GM12874 (cell line): ENCODE measurements around the gene MAPK7.

Experiments
- TF ChIP-seq, protein P1 (sequence below): IDR thresholded peaks from 2 replicates; pipeline ENCODE4 v1.5.1; 2011; ENCODE audit warnings: low read depth, mild to moderate bottlenecking, control low read depth, low read length, moderate library complexity; ENCODE audit not compliant: insufficient read depth

The MAPK7 gene

DNA sequence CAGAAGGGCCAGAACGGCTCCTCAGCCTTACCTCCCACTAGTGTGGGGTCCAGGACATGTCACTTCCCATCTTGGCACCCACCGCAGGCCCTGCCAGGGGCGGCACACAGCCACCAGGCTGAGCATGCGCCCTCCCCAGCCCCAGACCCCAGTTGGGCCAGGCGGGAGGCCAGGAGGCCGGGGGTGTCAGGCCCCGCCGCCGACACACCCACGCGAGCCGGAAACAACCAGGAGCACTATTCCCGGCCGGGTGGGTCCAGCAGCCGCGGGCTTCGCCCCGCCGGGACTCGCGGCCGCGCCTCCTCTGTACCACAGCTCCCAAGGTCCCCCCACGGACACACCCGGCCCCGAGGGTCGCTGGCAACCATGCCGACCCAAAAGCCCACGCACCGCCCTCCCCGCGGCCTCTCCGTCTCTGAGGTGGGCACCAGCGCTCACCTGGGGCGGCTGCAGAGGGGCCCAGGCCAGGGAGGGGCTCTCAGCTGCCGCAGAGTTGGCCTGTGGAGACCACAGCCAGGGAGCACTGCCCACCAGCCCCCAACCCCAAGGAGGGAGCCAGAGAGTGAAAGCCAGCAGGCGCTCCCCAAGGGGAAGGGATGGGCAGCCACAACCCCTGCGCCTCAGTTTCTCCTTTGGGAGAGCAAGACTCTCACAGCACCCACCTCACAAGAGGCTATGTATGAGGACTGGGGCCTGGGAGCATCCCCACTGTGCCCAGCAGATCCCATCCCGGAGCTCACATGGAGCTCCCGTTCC lies 33.8 kb upstream of the MAPK7 start:
- TF ChIP-seq, protein P1, sequence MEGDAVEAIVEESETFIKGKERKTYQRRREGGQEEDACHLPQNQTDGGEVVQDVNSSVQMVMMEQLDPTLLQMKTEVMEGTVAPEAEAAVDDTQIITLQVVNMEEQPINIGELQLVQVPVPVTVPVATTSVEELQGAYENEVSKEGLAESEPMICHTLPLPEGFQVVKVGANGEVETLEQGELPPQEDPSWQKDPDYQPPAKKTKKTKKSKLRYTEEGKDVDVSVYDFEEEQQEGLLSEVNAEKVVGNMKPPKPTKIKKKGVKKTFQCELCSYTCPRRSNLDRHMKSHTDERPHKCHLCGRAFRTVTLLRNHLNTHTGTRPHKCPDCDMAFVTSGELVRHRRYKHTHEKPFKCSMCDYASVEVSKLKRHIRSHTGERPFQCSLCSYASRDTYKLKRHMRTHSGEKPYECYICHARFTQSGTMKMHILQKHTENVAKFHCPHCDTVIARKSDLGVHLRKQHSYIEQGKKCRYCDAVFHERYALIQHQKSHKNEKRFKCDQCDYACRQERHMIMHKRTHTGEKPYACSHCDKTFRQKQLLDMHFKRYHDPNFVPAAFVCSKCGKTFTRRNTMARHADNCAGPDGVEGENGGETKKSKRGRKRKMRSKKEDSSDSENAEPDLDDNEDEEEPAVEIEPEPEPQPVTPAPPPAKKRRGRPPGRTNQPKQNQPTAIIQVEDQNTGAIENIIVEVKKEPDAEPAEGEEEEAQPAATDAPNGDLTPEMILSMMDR = no peak

DNA sequence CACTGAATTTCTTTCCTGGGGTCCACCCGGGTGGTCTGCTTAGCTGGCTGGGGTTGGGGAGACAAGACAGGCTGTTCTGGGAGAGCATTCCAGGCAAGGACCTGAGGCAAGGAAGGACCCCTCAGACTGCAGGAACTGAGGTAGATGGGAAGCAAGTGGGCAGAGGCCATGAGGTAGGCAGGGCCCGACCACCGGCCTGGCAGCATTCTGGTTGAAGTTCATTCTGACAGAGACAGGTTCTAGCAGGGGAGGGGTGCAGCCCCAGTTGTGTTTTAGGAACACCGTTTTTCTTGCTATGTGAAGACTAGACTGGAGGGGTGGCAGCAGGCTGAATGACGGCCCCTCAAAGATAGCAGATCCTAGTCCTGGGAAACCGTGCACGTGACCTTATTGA lies 33.2 kb upstream of the MAPK7 start:
- TF ChIP-seq, protein P1 = no peak

DNA sequence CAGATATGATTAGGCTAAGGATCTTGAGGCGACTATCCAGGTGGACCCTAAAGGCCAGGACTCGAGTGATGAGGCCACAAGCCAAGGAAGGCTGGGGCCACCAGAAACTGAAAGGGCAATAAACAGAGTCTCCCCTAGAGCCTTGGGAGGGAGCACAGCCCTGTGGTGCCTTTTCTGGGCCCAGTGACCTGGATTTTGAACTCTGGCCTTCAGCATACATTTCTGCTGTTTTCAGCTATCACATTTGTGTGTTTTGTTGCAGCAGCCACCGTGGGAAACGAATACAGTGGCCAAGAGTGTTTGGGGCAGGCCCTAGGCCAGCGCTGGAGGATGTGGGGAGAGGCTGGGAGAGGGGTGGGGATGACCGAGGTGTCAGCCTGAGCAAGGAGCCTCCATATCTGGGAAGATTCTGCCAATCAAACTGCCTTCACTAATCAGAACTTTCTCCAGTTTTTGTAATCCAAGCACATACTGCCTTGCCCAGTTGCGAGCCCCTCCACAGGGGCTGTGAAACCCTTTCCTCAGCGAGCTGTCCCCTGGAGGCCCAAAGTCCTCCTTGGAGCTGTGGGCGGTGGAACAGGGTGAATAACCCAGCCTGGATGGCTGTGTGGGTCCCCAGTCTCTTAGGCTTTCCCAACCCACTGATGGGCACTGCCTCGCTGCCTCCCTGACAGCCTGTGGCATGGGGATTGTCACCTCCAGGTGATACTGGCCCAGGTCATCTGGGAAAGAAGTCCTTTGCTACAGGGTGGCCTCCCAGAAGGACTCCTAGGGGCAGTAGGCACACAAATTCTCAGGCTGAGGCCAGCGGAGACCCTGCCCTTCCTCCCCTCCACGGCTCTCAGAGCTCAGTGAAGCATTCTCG lies 32.6 kb upstream of the MAPK7 start:
- TF ChIP-seq, protein P1 = no peak

DNA sequence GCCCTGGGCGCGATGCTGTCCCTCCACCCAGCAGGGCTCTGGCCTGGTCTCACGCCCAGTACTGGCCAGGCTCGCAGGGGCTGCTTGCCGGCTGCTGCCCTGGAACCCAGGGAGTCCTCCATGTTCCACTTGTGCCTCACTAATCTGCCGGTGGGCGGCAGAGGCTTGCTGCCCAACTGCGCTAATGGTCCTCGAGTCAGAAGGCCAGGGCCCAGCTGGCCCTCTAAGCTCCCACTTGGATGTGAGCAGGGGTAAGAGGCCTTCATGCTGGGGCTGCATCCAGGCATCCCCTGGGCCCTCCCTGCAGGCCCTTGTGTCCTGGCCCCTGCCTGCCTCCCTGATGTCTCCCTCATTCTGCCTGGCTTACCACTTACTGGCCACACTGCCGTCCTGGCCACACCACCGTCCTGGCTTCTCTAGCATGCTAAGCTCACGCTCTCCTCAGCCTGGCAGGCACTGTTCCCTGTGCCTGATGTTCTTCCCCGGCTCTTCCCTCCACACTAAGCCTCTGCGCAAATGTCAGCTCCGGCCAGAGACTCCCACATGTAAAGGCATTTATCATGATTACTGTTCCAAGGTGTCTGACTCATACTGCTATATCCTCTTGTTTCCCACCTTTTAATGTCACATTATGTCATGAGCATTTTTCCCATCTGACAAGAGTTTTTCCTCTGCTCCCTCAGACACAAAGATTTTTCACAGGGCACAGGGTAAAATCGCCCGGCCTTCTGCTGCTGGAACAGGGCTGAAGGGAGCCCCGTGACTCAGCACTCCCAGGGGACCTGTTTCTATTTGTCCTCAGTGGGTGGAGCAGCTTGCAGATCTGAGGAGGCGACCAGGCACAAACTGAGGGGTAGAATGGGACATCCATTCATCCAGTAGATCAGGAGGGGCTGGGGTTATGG lies 31.7 kb upstream of the MAPK7 start:
- TF ChIP-seq, protein P1 = no peak

DNA sequence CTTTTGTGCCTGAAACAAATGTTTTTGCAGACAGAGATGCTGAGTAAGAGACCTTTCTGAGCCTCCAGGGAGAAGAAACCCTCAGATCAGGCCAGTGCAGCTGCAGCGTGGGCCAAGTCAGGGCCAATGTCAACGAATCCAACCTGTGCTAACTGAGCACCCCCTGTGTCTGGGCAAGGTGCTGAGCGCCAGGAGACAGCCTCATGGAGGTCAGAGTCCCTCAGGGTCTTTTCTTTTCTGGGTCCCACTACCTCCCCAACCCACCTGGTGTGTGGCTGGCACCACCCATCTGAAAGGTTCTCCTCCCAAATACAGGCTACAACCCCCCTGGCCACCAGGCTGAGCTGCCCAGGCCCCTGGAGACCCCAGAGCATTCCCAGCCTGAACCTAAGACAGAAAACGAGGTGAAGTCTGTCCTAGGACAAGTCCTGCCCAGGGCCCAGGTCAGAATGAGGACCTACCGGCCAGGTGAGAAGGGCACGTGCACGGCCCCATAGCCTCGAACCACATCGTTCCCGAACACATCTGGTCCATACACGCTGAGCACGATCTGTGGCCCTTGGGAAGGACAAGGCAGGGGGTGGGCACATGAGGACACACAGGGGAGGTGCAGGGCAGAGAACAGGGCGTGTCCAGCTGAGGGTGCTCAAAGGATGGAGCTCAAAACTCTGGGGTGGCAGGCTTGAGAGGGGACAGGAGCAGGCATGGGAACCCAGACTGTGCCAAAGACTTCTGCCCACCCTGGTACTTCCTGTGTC lies 30.8 kb upstream of the MAPK7 start:
- TF ChIP-seq, protein P1 = no peak

DNA sequence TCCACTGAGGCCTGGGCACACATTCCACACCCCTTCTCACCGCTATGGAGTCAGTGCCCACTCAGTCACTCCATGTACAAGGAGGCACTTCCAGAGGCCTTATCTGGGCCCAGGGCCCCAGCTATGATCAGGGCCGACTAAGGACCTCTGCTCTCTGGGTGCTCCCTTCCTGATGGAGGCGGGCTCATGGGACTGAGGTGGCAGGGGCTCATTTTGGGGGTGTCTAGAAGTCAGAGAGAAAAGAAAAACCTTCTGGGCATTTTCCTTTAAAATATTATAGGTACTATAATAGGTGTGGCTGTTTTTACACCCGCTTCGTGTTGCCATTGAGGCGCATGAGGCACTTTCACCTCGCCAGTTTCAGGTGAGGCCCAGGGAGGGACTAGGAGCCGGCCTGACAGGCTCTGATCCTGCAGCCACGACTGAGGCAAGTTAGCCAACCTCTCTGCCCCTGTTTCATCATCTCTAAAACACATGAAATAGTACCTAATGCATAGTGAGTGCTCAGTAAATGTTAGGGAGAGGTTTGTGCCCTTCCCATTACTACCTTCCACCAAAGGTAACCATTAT lies 30.1 kb upstream of the MAPK7 start:
- TF ChIP-seq, protein P1 = no peak
